ENCODE data around the gene METTL21C.

The METTL21C gene

DNA sequence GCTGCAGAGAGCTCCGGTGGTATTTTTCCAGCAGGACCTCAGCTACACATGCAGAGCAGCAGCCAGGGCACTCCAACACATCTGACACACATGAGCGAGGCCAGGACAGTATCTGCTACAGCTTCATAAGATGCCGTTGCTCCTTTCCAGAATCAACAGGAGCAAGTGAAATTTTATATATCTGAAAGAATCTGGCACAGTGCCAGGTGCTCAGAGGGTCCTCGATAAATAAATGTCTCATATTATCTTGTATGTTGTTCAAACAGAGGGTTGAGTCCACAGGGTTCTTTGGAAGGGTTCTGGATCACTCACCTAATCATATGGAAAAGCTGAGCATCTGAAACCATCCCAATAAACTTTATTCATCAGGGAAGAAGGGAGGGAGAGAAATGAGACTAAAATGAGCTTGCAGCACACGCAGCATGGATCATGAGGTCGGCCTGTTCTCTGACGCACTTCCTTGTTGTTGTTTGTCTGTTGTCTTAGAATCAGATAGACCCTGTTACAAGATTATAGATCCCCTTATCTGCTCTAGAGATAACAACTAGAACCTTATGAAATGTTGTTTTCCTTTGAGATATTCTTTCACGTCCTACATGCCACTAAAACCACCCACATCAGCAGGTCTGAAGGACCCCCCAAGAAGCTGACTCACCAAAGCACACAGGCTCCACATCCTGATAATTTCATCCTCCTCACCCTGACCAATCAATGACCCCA, 3.2 kb upstream of the METTL21C start:
- DNase-seq (ENCODE audit: low spot score): no peak

GRCh38 chr13:102697264-102697663, 2.4 kb upstream of the METTL21C start:
- DNase-seq (ENCODE audit: low spot score): no peak

GRCh38 chr13:102696465-102696864, 1.6 kb upstream of the METTL21C start:
- DNase-seq (ENCODE audit: low spot score): no peak

- DNase-seq (ENCODE audit: low spot score): no peak
Measured at GRCh38 chr13:102693776-102694175, 1.1 kb downstream of the METTL21C start.

GRCh38 chr13:102693250-102693649, 1.6 kb downstream of the METTL21C start:
- no peak for DNase-seq (ENCODE audit: low spot score)

DNA sequence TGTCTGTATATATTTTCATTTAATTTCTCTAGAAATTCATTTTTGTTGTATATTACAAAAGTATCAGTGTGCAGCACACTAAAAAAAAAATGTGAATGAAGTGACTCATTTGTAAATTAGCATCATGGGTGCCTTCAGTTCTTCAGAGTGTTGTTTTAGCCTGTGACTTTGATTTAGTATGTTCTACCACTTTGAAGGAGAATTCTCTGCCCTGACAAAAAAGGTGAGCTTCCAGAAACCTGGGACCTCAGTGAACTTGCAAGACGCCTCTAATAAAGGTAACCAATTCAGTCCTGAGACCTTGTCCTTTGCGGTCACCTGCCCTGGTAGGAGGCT, 2.4 kb downstream of the METTL21C start:
- DNase-seq (ENCODE audit: low spot score): no peak

- no peak for DNase-seq (ENCODE audit: low spot score)
Measured at GRCh38 chr13:102690883-102691282, 4.0 kb downstream of the METTL21C start.

GRCh38 chr13:102688306-102688973, 6.4 kb downstream of the METTL21C start:
- DNase-seq (ENCODE audit: low spot score): no peak

DNA sequence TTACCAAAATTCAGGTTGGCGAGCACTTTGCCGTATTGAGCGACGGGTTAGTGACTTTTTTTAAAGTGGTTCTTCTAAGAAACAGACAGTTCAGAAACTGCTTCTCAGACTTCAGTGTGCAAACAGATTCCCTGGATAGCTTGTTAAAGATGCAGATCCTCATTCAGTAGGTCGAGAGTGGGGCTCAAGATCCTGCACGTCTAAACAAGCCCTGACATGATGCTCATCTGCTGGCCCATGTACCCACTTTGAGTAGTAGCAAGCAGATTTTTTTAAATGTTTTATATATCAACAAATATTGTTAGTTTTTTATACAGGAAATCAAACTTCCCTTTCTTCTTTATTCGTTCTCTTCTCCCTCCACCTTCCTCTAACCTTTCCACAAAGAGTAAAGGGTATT, 7.3 kb downstream of the METTL21C start:
- DNase-seq (ENCODE audit: low spot score): no peak

DNA sequence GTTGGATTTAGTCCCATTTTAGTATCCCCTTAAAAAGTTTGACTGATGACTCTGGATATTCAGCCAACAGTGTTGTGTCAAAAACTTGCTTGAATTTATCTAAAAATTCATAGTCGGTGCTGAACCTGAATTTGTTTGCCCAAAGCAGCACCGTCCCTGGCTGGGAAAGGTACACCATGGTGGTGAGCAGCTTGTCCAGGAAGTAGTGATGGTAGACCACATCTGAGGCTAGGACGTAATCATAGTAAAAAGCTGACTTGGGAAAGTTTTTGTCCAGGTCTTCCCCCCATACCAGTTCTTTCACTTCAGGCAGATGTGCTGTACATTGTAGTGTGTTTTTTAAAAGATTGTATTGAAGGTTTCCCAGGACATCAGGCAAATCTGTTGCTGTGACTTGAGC, 8.8 kb downstream of the METTL21C start:
- DNase-seq (ENCODE audit: low spot score): no peak

GRCh38 chr13:102683637-102684036, 11.2 kb downstream of the METTL21C start:
- no peak for DNase-seq (ENCODE audit: low spot score)

DNA sequence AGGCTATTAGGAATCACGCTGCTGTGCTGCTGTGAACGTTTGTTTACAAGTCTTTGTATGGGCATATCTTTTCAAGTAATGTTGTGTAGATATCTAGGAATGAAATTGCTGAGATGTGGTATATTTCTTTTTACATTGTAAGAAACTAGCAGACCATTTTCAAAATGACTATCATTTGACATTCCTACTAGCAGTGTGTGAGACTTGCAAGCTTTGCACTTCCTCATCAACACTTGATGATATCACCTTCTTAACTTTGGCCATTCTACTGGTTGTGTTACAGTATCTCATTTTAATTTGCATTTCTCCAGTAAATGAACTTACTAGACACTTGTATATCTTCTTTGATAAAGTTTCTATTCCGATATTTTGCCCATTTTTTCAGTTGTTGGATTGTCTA, 12.1 kb downstream of the METTL21C start:
- no peak for DNase-seq (ENCODE audit: low spot score)

DNA sequence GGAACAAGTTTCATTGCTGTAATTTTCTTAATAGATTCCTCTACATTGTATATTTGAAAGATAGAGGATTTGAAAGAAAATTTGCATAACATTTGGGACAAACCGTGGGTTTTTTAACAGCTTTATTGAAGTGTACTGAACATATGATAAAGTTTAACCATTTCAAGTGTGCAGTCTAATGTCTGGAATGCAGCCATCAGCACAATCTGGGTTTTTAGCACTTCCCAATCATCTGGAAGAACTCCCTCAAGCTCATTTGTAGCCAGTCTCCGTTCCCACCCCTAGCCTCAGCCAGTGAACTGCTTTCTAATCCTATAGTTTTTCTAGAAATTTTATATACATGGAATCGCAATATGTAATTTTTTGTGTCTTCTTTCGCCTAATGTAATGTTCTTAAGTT, 12.6 kb downstream of the METTL21C start:
- DNase-seq (ENCODE audit: low spot score): no peak

GRCh38 chr13:102680842-102681740, 13.8 kb downstream of the METTL21C start:
- no peak for DNase-seq (ENCODE audit: low spot score)

GRCh38 chr13:102680133-102680717, 14.6 kb downstream of the METTL21C start:
- no peak for DNase-seq (ENCODE audit: low spot score)

DNA sequence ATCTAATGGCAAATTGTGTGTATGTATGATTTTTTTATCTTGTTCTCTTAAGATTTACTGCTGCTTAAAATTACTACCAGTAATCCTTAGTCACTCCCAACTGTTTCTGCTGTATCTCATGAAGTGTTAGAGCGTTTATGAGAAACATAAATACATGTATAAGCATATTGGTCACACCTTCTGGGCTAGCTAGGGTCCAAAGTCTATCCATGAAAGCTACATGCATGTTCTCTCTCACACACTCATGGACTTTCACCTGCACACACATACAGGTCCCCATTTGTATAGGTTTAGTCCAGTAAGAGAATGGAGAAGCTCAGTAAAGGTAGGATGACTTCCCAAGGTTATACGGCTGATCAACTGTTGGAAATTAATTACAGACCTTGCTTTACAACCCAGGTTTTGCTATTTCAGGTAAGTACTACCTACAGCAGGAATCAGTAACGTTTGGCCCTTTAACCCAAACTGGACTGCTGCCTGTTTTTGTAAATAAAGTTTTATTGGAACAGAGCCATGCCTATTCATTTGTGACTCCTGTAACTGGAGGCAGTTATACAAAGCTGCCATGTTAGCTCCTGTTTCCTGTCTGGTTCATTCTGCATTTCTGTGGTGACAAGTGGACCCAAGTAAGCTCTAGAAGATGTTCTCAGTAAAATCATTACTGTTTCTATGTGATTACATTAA, 15.3 kb downstream of the METTL21C start:
- no peak for DNase-seq (ENCODE audit: low spot score)

GRCh38 chr13:102678339-102679107, 16.3 kb downstream of the METTL21C start:
- no peak for DNase-seq (ENCODE audit: low spot score)

- DNase-seq (ENCODE audit: low spot score): no peak
Measured at GRCh38 chr13:102677122-102677521, 17.7 kb downstream of the METTL21C start.

DNA sequence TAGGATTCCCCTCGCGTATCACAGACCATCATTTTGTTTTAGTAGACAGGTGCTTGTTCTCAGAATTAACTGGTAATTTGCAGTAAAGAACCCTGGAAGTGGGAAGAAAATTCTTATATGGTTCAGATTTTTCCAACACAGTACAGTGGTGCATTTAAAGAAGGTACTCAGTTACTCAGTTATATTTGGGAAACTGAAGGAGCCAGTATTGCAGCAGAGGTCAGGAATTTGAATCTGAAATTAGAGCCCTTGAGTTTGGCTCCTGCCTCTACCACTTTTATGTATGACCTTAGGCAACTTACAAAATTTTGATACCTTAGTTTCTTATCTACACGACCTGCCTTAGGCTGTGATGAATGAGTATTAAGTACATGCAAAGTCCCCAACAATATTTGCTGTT, 19.7 kb downstream of the METTL21C start:
- no peak for DNase-seq (ENCODE audit: low spot score)

DNA sequence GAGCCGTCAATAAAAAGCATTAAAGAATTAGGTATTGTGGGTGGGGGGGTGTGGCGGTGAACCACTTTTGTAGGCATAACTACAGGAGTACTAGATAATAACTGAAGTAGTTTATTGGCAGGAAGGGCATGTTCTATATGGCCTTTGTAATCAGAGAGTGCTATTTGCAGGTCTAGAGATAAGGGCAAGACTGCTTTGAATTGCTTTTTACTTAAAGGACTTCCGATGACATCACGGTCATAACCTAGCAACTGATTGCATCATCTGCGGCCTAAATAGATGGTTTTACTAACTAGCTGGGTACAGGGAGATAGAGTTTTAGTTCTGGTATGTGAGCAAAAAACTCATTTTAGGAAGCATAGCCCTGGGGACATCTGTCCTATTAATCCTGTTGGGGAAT, 24.7 kb downstream of the METTL21C start:
- DNase-seq (ENCODE audit: low spot score): no peak

DNA sequence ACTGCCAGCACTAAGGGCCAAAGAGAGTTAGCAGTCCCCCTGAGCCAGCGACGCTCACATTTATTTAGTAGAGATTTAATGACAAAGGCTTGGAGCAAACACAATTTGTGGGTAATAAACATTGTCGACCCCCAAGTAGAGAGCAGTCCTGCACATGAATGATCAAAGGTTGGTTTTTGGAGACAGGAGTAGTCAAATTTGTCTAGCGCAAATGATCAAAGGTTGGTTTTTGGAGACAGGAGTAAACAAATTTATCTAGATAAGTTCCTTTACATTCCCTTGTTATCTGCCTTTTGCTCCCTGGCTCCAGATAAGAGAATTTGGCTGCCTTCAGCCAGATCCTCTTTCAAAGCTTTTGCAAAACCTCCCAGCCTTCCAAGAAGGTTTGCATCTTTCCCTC, 26.9 kb downstream of the METTL21C start:
- DNase-seq (ENCODE audit: low spot score): no peak

Data from hematopoietic multipotent progenitor cell treated with erythropoietin and hydrocortisone succinate and interleukin-3 and kit ligand, for 17 days (in vitro differentiated cells).